Activated CD8-positive, alpha-beta T cell treated with anti-CD3 and anti-CD28 coated beads, Interleukin-2, amount 10 ng/mL, durations not matched to agents 7 days and 5 days (primary cell): ENCODE data around the gene ZBTB2. TPM values are rescaled to one million over a fixed set of nuclear protein-coding genes. Genes with fewer than 3 reads are reported as not detected.
"Not testable (repeated sequence)": the region's sequence is repeated elsewhere in the genome, so short reads cannot be mapped to it uniquely, and the experiment has no call there.

Source experiments
- ATAC-seq: fragments of 150-1000 bp; cut with Tn5 transposase; one replicate; pipeline ENCODE4 v1.10.0; 2021; ENCODE audit warnings: moderate library complexity
- CTCF ChIA-PET: fragments of 350-600 bp; sonication (Branson Sonifier 250); formaldehyde crosslinking; loops from one replicate; lab custom pipeline; 2021; ENCODE audit warnings: antibody characterized with exemption; lab: Charles Lee
- POLR2A ChIA-PET: fragments of 350-600 bp; sonication (Branson Sonifier 250); formaldehyde crosslinking; loops from one replicate; lab custom pipeline; 2021; ENCODE audit warnings: antibody characterized with exemption; lab: Charles Lee
- DNase-seq: peaks from one replicate; pipeline ENCODE4 v3.0.0-alpha.2; 2020
- H3K27ac Mint-ChIP-seq: one replicate; pipeline ENCODE4 v1.8.0; 2021; ENCODE audit warnings: mild to moderate bottlenecking, mixed read lengths
- H3K27me3 Mint-ChIP-seq: one replicate; pipeline ENCODE4 v1.8.0; 2021; ENCODE audit warnings: low read depth, mixed read lengths
- H3K36me3 Mint-ChIP-seq: one replicate; pipeline ENCODE4 v1.8.0; 2021; ENCODE audit warnings: low read depth, mixed read lengths
- H3K4me1 Mint-ChIP-seq: one replicate; pipeline ENCODE4 v1.8.0; 2021; ENCODE audit warnings: low read depth, mixed read lengths
- H3K4me3 Mint-ChIP-seq: one replicate; pipeline ENCODE4 v1.8.0; 2021; ENCODE audit warnings: mild to moderate bottlenecking, mixed read lengths
- H3K9me3 Mint-ChIP-seq: one replicate; pipeline ENCODE4 v1.8.0; 2022; ENCODE audit warnings: mixed read lengths; ENCODE audit not compliant: insufficient read depth
- total RNA-seq, 2 experiments: library from RNA; stranded (reverse); gene quantifications; one replicate each; pipeline ENCODE4 v1.2.3, GENCODE V29; 2021

ZBTB2 gene
- total RNA-seq, 2 experiments from 2014 or later, result 24.0 to 25.6 TPM

- H3K36me3 Mint-ChIP-seq, result no peaks in the 10 kb centered on the region
- POLR2A ChIA-PET, result interaction anchor here (1.2 kb wide), 1 partner anchor 39 kb away, joined by 3 read pairs; no protein-coding TSS in a partner anchor
- CTCF ChIA-PET, result interaction anchor here (1.2 to 3.0 kb wide), 3 partner anchors 15 to 459 kb away, joined by 4 to 21 read pairs (median 4); no protein-coding TSS in a partner anchor
- ATAC-seq (no peak), DNase-seq (no peak)
- no peaks in the 10 kb centered on the region for H3K9me3 Mint-ChIP-seq
- no peak overlapping the region for H3K4me3 Mint-ChIP-seq
- peaks cover 3% of the 10 kb centered on the region for H3K27me3 Mint-ChIP-seq
- peaks cover 1% of the 10 kb centered on the region for H3K4me1 Mint-ChIP-seq
- no peak overlapping the region for H3K27ac Mint-ChIP-seq
These were observed 40.8 kb downstream of the ZBTB2 start for GRCh38 chr6:151350442-151351145.

GRCh38 chr6:151349651-151350270 is 41.6 kb downstream of the ZBTB2 start:
- POLR2A ChIA-PET, result interaction anchor here (0.7 to 1.2 kb wide), 2 partner anchors 12 to 40 kb away, joined by 3 read pairs; no protein-coding TSS in a partner anchor
- peaks cover 3% of the 10 kb centered on the region for H3K27me3 Mint-ChIP-seq
- peaks cover 1% of the 10 kb centered on the region for H3K4me1 Mint-ChIP-seq
- no peaks in the 10 kb centered on the region for H3K9me3 Mint-ChIP-seq
- CTCF ChIA-PET, result interaction anchor here (0.9 to 3.0 kb wide), 7 partner anchors 14 to 458 kb away, joined by 3 to 21 read pairs (median 3); no protein-coding TSS in a partner anchor
- H3K36me3 Mint-ChIP-seq, result no peaks in the 10 kb centered on the region
- H3K27ac Mint-ChIP-seq, result no peak overlapping the region
- ATAC-seq, result no peak
- H3K4me3 Mint-ChIP-seq, result no peak overlapping the region
- no peak for DNase-seq

DNA sequence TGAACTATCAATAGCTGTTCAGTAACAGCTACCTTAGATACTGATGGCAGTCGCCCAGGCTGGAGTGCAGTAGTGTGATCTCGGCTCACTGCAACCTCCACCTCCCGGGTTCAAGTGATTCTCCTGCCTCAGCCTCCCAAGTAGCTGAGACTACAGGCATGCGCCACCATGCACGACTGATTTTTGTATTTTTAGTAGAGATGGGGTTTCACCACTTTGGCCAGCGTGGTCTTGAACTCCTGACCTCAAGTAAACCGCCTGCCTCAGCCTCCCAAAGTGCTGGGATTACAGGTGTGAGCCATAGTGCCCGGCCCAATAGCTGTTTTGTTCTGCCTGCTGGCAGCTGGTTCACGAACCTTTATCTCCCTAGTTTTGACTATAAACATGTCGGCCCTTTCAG is 48.6 kb downstream of the ZBTB2 start:
- H3K27me3 Mint-ChIP-seq, DNase-seq, H3K27ac Mint-ChIP-seq, H3K36me3 Mint-ChIP-seq, H3K9me3 Mint-ChIP-seq, H3K4me3 Mint-ChIP-seq, ATAC-seq, H3K4me1 Mint-ChIP-seq: not testable (repeated sequence)
- POLR2A ChIA-PET, result interaction anchor here (0.5 kb wide), 1 partner anchor 430 kb away, joined by 3 read pairs; no protein-coding TSS in a partner anchor
- CTCF ChIA-PET, result interaction anchor here (1.8 kb wide), 1 partner anchor 18 kb away, joined by 10 read pairs; no protein-coding TSS in a partner anchor

- H3K4me3 Mint-ChIP-seq, result no peak overlapping the region
- ATAC-seq (no peak), DNase-seq (no peak)
- no peaks in the 10 kb centered on the region for H3K4me1 Mint-ChIP-seq
- H3K36me3 Mint-ChIP-seq, result no peaks in the 10 kb centered on the region
- H3K27ac Mint-ChIP-seq, result no peak overlapping the region
- no peaks in the 10 kb centered on the region for H3K9me3 Mint-ChIP-seq
- H3K27me3 Mint-ChIP-seq, result peaks cover 5% of the 10 kb centered on the region
- POLR2A ChIA-PET, result no interaction called here
- CTCF ChIA-PET, result interaction anchor here (1.8 kb wide), 1 partner anchor 17 kb away, joined by 10 read pairs; no protein-coding TSS in a partner anchor
These were observed 49.7 kb downstream of the ZBTB2 start for GRCh38 chr6:151341476-151342195.

DNA sequence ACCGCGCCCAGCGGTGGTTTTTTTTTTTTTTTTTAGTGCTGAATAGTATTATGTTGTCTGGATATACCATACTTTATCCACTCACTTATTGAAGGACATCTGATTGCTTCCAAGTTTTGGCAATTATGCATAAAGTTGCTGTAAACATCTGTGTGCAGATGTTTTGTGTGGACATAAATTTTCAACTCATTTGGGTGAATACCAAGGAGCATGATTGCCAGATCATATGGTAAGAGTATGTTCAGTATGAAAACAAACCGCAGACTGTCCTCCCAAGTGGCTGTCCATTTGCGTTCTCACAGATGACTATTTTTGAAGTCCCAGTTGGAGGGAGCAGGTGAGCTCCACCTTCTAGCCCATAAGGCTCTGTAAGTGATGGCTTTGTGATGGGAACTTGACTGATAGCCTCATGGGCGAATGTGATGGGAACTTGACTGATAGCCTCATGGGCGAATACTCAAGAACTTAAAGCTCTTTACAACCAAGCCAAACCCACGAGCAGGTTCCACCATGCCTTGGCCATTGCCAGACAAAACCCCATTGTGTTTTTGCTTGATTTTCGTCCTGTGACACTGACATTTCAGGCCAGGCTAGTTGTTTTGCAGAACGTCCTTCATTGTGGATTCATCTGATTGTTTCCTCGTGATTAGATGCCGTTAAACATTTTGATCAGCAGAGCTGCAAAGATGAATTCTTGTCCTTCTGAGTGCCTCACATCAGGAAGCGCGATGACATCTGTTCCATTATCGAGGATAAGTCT is 51.0 kb downstream of the ZBTB2 start:
- Mint-ChIP-seq H3K4me3 (no peak overlapping the region), H3K9me3 (no peaks in the 10 kb centered on the region), H3K27ac (no peak overlapping the region), H3K4me1 (no peaks in the 10 kb centered on the region), H3K36me3 (no peaks in the 10 kb centered on the region), H3K27me3 (peaks cover 2% of the 10 kb centered on the region)
- ChIA-PET POLR2A (no interaction called here), CTCF (interaction anchor here (1.1 kb wide), 1 partner anchor 16 kb away, joined by 5 read pairs; no protein-coding TSS in a partner anchor)
- ATAC-seq (no peak), DNase-seq (no peak)

GRCh38 chr6:151339369-151339768 is 52.0 kb downstream of the ZBTB2 start:
- no peak overlapping the region for H3K4me3 Mint-ChIP-seq
- H3K4me1 Mint-ChIP-seq, result no peaks in the 10 kb centered on the region
- ATAC-seq, result no peak
- H3K27me3 Mint-ChIP-seq, result peaks cover 2% of the 10 kb centered on the region
- no peak for DNase-seq
- no peaks in the 10 kb centered on the region for H3K9me3 Mint-ChIP-seq
- H3K27ac Mint-ChIP-seq, result no peak overlapping the region
- H3K36me3 Mint-ChIP-seq, result no peaks in the 10 kb centered on the region
- ChIA-PET POLR2A (no interaction called here), CTCF (no interaction called here)

DNA sequence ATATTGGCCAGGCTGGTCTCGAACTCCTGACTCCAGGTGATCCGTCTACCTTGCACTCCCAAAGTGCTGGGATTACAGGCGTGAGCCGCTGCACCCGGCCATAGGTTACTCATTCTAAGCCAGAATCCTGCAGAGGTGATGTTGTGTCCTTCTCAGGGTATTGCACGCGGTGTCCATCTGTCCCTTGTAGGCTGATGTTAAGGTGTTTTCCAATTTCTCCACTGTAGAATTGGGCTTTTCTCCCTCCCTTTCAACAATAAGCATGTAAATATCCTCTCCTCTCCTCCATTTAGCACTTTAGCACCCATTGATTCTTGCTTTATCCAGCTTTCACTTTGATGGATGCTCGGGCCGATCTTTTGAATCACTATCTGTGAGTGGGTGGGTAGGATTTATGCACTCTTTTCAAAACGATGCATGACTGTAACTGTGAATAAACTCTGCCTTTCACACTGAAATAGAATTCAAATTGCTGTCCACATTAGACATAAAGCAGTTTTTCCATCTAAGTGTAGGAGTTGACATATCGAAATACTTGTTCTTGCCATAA is 52.6 kb downstream of the ZBTB2 start:
- ChIA-PET CTCF (interaction anchor here (1.5 to 8.5 kb wide), 3 partner anchors 13 to 446 kb away, joined by 7 to 110 read pairs (median 11); no protein-coding TSS in a partner anchor), POLR2A (no interaction called here)
- no peaks in the 10 kb centered on the region for H3K4me1 Mint-ChIP-seq
- no peak overlapping the region for H3K4me3 Mint-ChIP-seq
- H3K9me3 Mint-ChIP-seq, result no peaks in the 10 kb centered on the region
- H3K27me3 Mint-ChIP-seq, result peaks cover 2% of the 10 kb centered on the region
- H3K36me3 Mint-ChIP-seq, result no peaks in the 10 kb centered on the region
- H3K27ac Mint-ChIP-seq, result no peak overlapping the region
- no peak for ATAC-seq
- DNase-seq, result no peak

DNA sequence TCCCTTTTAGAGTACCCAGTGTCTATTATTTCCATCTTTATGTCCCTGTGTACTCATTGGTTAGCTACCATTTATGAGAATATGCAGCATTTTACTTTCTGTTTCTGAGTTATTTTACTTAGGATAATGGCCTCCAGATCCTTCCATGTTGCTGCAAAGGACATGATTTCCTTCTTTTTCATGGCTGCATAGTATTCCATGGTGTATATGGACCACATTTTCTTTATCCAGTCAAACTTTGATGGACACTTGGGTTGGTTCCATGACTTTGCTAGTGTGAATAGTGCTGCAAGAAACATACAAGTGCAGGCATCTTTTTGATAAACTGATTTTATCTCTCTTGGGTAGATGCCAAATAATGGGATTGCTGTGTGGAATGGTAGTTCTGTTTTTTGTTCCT is 55.4 kb downstream of the ZBTB2 start:
- ATAC-seq, result no peak
- ChIA-PET CTCF (interaction anchor here (1.2 to 8.5 kb wide), 9 partner anchors 11 to 518 kb away, joined by 3 to 110 read pairs (median 5); no protein-coding TSS in a partner anchor), POLR2A (interaction anchor here (1.0 kb wide), 1 partner anchor 55 kb away, joined by 3 read pairs; no protein-coding TSS in a partner anchor)
- Mint-ChIP-seq H3K9me3 (no peaks in the 10 kb centered on the region), H3K36me3 (no peaks in the 10 kb centered on the region), H3K4me3 (no peak overlapping the region), H3K4me1 (no peaks in the 10 kb centered on the region), H3K27ac (no peak overlapping the region), H3K27me3 (peaks cover 4% of the 10 kb centered on the region)
- no peak for DNase-seq

- DNase-seq (no peak), ATAC-seq (no peak)
- CTCF ChIA-PET, result interaction anchor here (8.5 kb wide), 1 partner anchor 438 kb away, joined by 110 read pairs; no protein-coding TSS in a partner anchor
- H3K36me3 Mint-ChIP-seq, result no peaks in the 10 kb centered on the region
- peaks cover 10% of the 10 kb centered on the region for H3K4me1 Mint-ChIP-seq
- POLR2A ChIA-PET, result no interaction called here
- H3K4me3 Mint-ChIP-seq, result no peak overlapping the region
- H3K27me3 Mint-ChIP-seq, result peaks cover 26% of the 10 kb centered on the region
- H3K27ac Mint-ChIP-seq, result no peak overlapping the region
- no peaks in the 10 kb centered on the region for H3K9me3 Mint-ChIP-seq
These were observed 61.1 kb downstream of the ZBTB2 start for GRCh38 chr6:151330130-151330696.

- Mint-ChIP-seq H3K27ac (no peak overlapping the region), H3K9me3 (no peaks in the 10 kb centered on the region), H3K36me3 (no peaks in the 10 kb centered on the region), H3K4me1 (peaks cover 24% of the 10 kb centered on the region), H3K27me3 (peaks cover 45% of the 10 kb centered on the region), H3K4me3 (no peak overlapping the region)
- ChIA-PET POLR2A (no interaction called here), CTCF (interaction anchor here (1.3 to 7.6 kb wide), 2 partner anchors 313 to 436 kb away, joined by 3 to 326 read pairs; no protein-coding TSS in a partner anchor)
- ATAC-seq (no peak), DNase-seq (no peak)
These were observed 64.3 kb downstream of the ZBTB2 start for GRCh38 chr6:151327101-151327500.
